ENCODE measurements around the gene GNA12.

DNA sequence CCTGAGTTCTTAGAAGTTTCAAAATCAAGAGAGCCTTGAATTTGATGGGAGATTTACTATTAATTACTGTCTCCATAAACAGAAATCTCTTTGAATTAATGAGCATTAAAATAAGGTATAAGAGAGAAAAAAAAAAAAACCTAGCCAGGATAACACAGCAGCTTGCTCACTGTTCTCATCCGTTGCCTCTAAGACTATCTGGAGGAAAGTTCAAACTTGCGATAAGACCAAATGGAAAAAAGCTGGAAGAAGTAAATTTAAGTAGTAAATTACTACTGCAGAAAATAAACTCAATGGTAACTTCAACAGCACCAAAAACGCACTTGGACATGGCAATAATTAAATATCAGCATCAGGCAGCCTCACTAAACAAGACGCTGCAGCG is 36.7 kb downstream of the GNA12 start:
- TF ChIP-seq, protein P1, sequence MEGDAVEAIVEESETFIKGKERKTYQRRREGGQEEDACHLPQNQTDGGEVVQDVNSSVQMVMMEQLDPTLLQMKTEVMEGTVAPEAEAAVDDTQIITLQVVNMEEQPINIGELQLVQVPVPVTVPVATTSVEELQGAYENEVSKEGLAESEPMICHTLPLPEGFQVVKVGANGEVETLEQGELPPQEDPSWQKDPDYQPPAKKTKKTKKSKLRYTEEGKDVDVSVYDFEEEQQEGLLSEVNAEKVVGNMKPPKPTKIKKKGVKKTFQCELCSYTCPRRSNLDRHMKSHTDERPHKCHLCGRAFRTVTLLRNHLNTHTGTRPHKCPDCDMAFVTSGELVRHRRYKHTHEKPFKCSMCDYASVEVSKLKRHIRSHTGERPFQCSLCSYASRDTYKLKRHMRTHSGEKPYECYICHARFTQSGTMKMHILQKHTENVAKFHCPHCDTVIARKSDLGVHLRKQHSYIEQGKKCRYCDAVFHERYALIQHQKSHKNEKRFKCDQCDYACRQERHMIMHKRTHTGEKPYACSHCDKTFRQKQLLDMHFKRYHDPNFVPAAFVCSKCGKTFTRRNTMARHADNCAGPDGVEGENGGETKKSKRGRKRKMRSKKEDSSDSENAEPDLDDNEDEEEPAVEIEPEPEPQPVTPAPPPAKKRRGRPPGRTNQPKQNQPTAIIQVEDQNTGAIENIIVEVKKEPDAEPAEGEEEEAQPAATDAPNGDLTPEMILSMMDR (optimal IDR thresholded peaks at IDR 0.05 in 1 of 3, IDR thresholded peaks at IDR 0.05 in 1 of 3, conservative IDR thresholded peaks at IDR 0.05 in 1 of 3; ENCODE audit: extremely low read depth in 1 of 3, insufficient read depth in 2 of 3, low read length in 3 of 3) = no peak
- no peak for TF ChIP-seq EZH2 (IDR thresholded peaks at IDR 0.05; ENCODE audit: low read length)

All from keratinocyte (primary cell).